ENCODE measurements around the gene PLEKHG3.
A peak's percentile ranks its signal among the peaks of the same experiment; 100 is the strongest.

PLEKHG3 gene

GRCh38 chr14:64708148-64709004, 4.2 kb downstream of the PLEKHG3 start:
- no peak for DNase-seq

GRCh38 chr14:64709126-64709525, 4.9 kb downstream of the PLEKHG3 start:
- DNase-seq, result no peak

GRCh38 chr14:64711039-64711438, 6.8 kb downstream of the PLEKHG3 start:
- DNase-seq, result no peak

GRCh38 chr14:64713677-64714076, 9.5 kb downstream of the PLEKHG3 start:
- no peak for DNase-seq

GRCh38 chr14:64714432-64715025, 10.3 kb downstream of the PLEKHG3 start:
- no peak for DNase-seq

- DNase-seq, result no peak
Measured at GRCh38 chr14:64715146-64715627, 11.0 kb downstream of the PLEKHG3 start.

GRCh38 chr14:64715628-64716412, 11.6 kb downstream of the PLEKHG3 start:
- DNase-seq, result no peak

GRCh38 chr14:64717870-64718269, 13.6 kb downstream of the PLEKHG3 start:
- peak in 1 of 2 experiments; percentile 59 for DNase-seq

- DNase-seq, result no peak
Measured at GRCh38 chr14:64718762-64719161, 14.5 kb downstream of the PLEKHG3 start.

- no peak for DNase-seq
Measured at GRCh38 chr14:64719601-64720000, 15.4 kb downstream of the PLEKHG3 start.

GRCh38 chr14:64720131-64720576, 15.9 kb downstream of the PLEKHG3 start:
- DNase-seq, result peak in 1 of 2 experiments; percentile 35

GRCh38 chr14:64721391-64721791, 17.2 kb downstream of the PLEKHG3 start:
- no peak for DNase-seq

- DNase-seq, result no peak
Measured at GRCh38 chr14:64721899-64722298, 17.7 kb downstream of the PLEKHG3 start.

- no peak for DNase-seq
Measured at GRCh38 chr14:64722842-64723447, 18.7 kb downstream of the PLEKHG3 start.

GRCh38 chr14:64723691-64724577, 19.7 kb downstream of the PLEKHG3 start:
- no peak for DNase-seq

- no peak for DNase-seq
Measured at GRCh38 chr14:64724578-64724930, 20.3 kb downstream of the PLEKHG3 start.

GRCh38 chr14:64725261-64725815, 21.1 kb downstream of the PLEKHG3 start:
- DNase-seq, result no peak

- DNase-seq, result no peak
Measured at GRCh38 chr14:64725879-64726584, 21.8 kb downstream of the PLEKHG3 start.

GRCh38 chr14:64726585-64726890, 22.3 kb downstream of the PLEKHG3 start:
- DNase-seq, result no peak

GRCh38 chr14:64727551-64728071, 23.4 kb downstream of the PLEKHG3 start:
- DNase-seq, result no peak

GRCh38 chr14:64728106-64728505, 23.9 kb downstream of the PLEKHG3 start:
- no peak for DNase-seq
